OCI-LY3 (cell line): ENCODE measurements around the gene KCTD21.

Experiments
- EZH2phosphoT487 ChIP-seq: fragments of 200-600 bp; shearing (Covaris generic); IDR thresholded peaks from 2 replicates; pipeline ENCODE4 v1.6.1; 2018; ENCODE audit warnings: antibody characterized with exemption, mixed run types, low read depth
- TF ChIP-seq, protein P1 (sequence below): fragments of 200-600, 300-600 bp; sonication (generic); IDR thresholded peaks from 2 replicates; pipeline ENCODE4 v1.5.1; 2014; ENCODE audit warnings: antibody characterized with exemption, low read length, low read depth

DNA sequence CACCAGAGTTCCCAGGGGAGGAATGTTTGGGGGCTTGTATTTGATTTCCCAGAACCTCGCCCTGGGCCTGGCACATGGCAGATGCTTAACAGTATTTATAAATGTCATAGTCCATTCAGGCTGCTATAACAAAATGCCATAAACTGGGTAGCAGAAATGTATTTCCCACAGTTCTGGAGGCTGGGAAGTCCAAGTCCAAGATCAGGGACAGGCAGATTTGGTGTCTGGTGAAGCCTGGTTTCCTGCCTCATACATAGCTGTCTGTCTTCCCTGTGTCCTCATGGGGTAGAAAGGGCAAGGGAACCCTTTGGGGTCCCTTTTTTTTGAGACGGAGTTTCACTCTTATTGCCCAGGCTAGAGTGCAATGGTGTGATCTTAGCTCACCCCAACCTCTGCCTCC, 24.0 kb downstream of the KCTD21 start:
- TF ChIP-seq, protein P1, sequence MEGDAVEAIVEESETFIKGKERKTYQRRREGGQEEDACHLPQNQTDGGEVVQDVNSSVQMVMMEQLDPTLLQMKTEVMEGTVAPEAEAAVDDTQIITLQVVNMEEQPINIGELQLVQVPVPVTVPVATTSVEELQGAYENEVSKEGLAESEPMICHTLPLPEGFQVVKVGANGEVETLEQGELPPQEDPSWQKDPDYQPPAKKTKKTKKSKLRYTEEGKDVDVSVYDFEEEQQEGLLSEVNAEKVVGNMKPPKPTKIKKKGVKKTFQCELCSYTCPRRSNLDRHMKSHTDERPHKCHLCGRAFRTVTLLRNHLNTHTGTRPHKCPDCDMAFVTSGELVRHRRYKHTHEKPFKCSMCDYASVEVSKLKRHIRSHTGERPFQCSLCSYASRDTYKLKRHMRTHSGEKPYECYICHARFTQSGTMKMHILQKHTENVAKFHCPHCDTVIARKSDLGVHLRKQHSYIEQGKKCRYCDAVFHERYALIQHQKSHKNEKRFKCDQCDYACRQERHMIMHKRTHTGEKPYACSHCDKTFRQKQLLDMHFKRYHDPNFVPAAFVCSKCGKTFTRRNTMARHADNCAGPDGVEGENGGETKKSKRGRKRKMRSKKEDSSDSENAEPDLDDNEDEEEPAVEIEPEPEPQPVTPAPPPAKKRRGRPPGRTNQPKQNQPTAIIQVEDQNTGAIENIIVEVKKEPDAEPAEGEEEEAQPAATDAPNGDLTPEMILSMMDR, result no peak
- no peak for TF ChIP-seq EZH2phosphoT487
